ENCODE data around the gene CORO6. TPM values are rescaled to one million over a fixed set of nuclear protein-coding genes. Genes with fewer than 3 reads are reported as not detected.

The CORO6 gene
- total RNA-seq, 1 donor from 2014 or later: 7.1 TPM

- peak overlapping the region; percentile 18 for H3K27ac Mint-ChIP-seq (ENCODE audit: unreplicated experiment)
- no peak for TF ChIP-seq CTCF (IDR thresholded peaks at IDR 0.05)
- H3K9me3 Mint-ChIP-seq (ENCODE audit: unreplicated experiment): no peaks in the 10 kb centered on the region
- peaks cover 66% of the 10 kb centered on the region for H3K4me1 Mint-ChIP-seq (ENCODE audit: unreplicated experiment)
- H3K4me3 Mint-ChIP-seq (ENCODE audit: unreplicated experiment): peak overlapping the region; percentile 35
- H3K27me3 Mint-ChIP-seq (ENCODE audit: unreplicated experiment): no peaks in the 10 kb centered on the region
- no peak for DNase-seq (ENCODE audit: extremely low spot score, unreplicated experiment)
- no peaks in the 10 kb centered on the region for H3K36me3 Mint-ChIP-seq (ENCODE audit: unreplicated experiment)
These were observed 27.4 kb downstream of the CORO6 start for GRCh38 chr17:29595107-29595942.

- H3K27me3 Mint-ChIP-seq (ENCODE audit: unreplicated experiment): no peaks in the 10 kb centered on the region
- no peak for TF ChIP-seq CTCF (IDR thresholded peaks at IDR 0.05)
- no peaks in the 10 kb centered on the region for H3K9me3 Mint-ChIP-seq (ENCODE audit: unreplicated experiment)
- H3K4me3 Mint-ChIP-seq (ENCODE audit: unreplicated experiment): peak overlapping the region; percentile 73
- no peak for DNase-seq (ENCODE audit: extremely low spot score, unreplicated experiment)
- no peaks in the 10 kb centered on the region for H3K36me3 Mint-ChIP-seq (ENCODE audit: unreplicated experiment)
- H3K27ac Mint-ChIP-seq (ENCODE audit: unreplicated experiment): peak overlapping the region; percentile 18
- peaks cover 71% of the 10 kb centered on the region for H3K4me1 Mint-ChIP-seq (ENCODE audit: unreplicated experiment)
These were observed 28.1 kb downstream of the CORO6 start for GRCh38 chr17:29594519-29595090.

GRCh38 chr17:29593591-29594518 lies 28.9 kb downstream of the CORO6 start:
- H3K27ac Mint-ChIP-seq (ENCODE audit: unreplicated experiment): peak overlapping the region; percentile 18
- no peaks in the 10 kb centered on the region for H3K9me3 Mint-ChIP-seq (ENCODE audit: unreplicated experiment)
- DNase-seq (ENCODE audit: extremely low spot score, unreplicated experiment): no peak
- no peaks in the 10 kb centered on the region for H3K36me3 Mint-ChIP-seq (ENCODE audit: unreplicated experiment)
- peak overlapping the region; percentile 73 for H3K4me3 Mint-ChIP-seq (ENCODE audit: unreplicated experiment)
- peaks cover 71% of the 10 kb centered on the region for H3K4me1 Mint-ChIP-seq (ENCODE audit: unreplicated experiment)
- TF ChIP-seq CTCF (IDR thresholded peaks at IDR 0.05): peak; percentile 27
- no peaks in the 10 kb centered on the region for H3K27me3 Mint-ChIP-seq (ENCODE audit: unreplicated experiment)

GRCh38 chr17:29592850-29593551 lies 29.7 kb downstream of the CORO6 start, which contains the start of gene ANKRD13B:
TSS of gene ANKRD13B (plus strand) at chr17:29593132. CDS start at chr17:29593622, 490 bp downstream.
- no peak for TF ChIP-seq CTCF (IDR thresholded peaks at IDR 0.05)

More at GRCh38 chr17:29592850-29593551, 29.7 kb downstream of the CORO6 start, which contains the start of gene ANKRD13B:
- Mint-ChIP-seq H3K4me1 (ENCODE audit: unreplicated experiment) (peaks cover 74% of the 10 kb centered on the region), H3K9me3 (ENCODE audit: unreplicated experiment) (no peaks in the 10 kb centered on the region), H3K27ac (ENCODE audit: unreplicated experiment) (peak within 1 kb of the TSS; percentile 90), H3K36me3 (ENCODE audit: unreplicated experiment) (no peaks in the 10 kb centered on the region), H3K27me3 (ENCODE audit: unreplicated experiment) (no peaks in the 10 kb centered on the region), H3K4me3 (ENCODE audit: unreplicated experiment) (peak within 1 kb of the TSS; percentile 73)
- DNase-seq (ENCODE audit: extremely low spot score, unreplicated experiment): no peak

Data from osteocyte (in vitro differentiated cells).